ENCODE results near the gene IFIT3. TPM values are rescaled to one million over a fixed set of nuclear protein-coding genes. Genes with fewer than 3 reads are reported as not detected.
"Not testable (repeated sequence)": the region's sequence is repeated elsewhere in the genome, so short reads cannot be mapped to it uniquely, and the experiment has no call there.

IFIT3 gene, protein sequence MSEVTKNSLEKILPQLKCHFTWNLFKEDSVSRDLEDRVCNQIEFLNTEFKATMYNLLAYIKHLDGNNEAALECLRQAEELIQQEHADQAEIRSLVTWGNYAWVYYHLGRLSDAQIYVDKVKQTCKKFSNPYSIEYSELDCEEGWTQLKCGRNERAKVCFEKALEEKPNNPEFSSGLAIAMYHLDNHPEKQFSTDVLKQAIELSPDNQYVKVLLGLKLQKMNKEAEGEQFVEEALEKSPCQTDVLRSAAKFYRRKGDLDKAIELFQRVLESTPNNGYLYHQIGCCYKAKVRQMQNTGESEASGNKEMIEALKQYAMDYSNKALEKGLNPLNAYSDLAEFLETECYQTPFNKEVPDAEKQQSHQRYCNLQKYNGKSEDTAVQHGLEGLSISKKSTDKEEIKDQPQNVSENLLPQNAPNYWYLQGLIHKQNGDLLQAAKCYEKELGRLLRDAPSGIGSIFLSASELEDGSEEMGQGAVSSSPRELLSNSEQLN
- 10 to 100 TPM; 19.2 to 21.1 TPM for total RNA-seq

DNA sequence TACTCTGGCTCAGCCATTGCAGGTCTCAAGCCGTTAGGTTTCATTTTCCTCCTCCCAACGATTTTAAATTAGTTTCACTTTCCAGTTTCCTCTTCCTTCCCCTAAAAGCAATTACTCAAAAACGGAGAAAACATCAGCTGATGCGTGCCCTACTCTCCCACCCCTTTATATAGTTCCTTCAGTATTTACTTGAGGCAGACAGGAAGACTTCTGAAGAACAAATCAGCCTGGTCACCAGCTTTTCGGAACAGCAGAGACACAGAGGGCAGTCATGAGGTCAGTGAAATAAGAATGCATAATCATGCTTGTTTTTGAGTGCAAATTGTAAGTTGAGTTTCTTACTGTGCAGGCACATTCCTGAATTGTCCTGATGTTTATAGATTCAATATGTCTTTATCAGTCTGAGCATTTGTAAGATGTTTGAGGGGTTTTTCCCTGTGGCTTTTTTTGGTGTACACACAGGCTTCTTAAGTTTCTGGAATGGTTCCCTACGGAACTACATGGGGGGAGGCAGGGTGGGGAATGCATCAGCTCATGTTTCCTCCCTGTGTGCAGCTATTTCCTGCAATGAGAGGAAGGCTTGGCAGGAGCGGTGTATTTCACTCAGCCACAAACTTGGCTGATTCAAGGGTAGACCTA is at the start of gene IFIT3:
Gene IFIT3, plus strand, starts transcription at position 195 of the 639 bp plus-strand sequence. Its CDS starts 77 bp downstream, at position 272.
- Mint-ChIP-seq H3K4me1 (peaks cover 52% of the 10 kb centered on the region), H3K4me3 (peak within 1 kb of the TSS; percentile 63), H3K9me3 (ENCODE audit: low read depth) (peaks cover 2% of the 10 kb centered on the region), H3K27ac (peak within 1 kb of the TSS; percentile 72), H3K27me3 (peaks cover 7% of the 10 kb centered on the region), H3K36me3 (ENCODE audit: low read depth) (no peaks in the 10 kb centered on the region)
- intact Hi-C loops (cut with DNase I, micrococcal nuclease): no loop called here
- ChIA-PET CTCF (interaction anchor here (0.9 to 1.0 kb wide), 2 partner anchors 26 to 45 kb away, joined by 3 read pairs; partner anchors contain the start of gene IFIT2), POLR2A (no interaction called here)
- peak; percentile 43 for ATAC-seq
- no peak for DNase-seq

DNA sequence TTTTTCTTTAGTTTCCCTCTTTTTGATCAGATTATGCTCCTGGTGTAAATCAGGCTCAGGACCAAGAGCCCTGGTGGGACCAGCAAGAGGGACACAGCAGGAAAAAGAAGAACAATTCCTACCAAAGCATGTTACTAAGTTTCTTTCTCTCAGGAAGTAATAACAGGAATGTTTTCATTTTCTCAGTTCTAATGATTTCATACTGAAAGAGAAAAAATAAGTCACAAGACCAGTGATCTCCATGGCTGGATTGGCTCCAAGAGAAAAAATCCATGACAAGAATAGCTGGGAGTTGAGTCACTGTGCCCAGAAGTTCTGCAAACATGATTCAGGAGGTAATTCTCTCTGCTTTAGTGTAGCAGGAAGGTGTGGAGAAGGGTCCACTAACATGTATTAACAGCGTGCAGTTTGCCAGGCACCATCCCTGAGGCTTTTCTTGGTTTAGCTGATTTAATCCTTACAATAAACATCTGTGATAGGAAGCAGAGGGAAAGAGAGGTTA is 49.7 kb upstream of the IFIT3 start:
- POLR2A ChIA-PET: no interaction called here

DNA sequence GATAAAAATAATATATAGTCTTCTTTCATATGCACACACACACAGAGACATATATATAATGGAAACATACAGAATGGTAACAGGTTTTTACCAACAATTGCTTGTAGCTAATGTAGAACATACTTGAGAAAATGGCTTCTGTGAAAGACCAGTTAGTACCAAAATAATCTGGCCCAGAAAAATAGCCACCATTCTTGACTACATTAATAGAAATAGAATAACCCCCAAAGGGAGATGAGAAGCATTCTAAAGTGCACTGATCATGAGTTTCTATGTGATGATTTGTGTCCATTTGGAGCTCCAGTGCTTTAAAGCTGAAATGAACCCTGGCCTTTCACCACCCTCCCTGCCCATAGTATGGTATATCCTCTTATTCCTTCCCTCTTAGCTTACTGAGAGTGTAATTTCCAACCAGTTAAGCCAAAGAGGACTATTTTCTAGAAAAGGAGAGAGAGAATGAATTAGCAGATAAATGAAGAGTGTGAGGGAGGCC is 48.9 kb upstream of the IFIT3 start:
- no peak for DNase-seq
- CTCF ChIA-PET: no interaction called here
- no peaks in the 10 kb centered on the region for H3K4me1 Mint-ChIP-seq
- ATAC-seq: no peak
- no peak overlapping the region for H3K27ac Mint-ChIP-seq
- H3K27me3 Mint-ChIP-seq: peaks cover 2% of the 10 kb centered on the region
- H3K9me3 Mint-ChIP-seq (ENCODE audit: low read depth): no peaks in the 10 kb centered on the region
- POLR2A ChIA-PET: no interaction called here
- intact Hi-C loops (cut with DNase I, micrococcal nuclease): no loop called here
- no peaks in the 10 kb centered on the region for H3K36me3 Mint-ChIP-seq (ENCODE audit: low read depth)
- H3K4me3 Mint-ChIP-seq: no peak overlapping the region

More for the DNA sequence above, 49.7 kb upstream of the IFIT3 start:
- intact Hi-C loops (cut with DNase I, micrococcal nuclease): no loop called here
- Mint-ChIP-seq H3K27me3 (peaks cover 2% of the 10 kb centered on the region), H3K27ac (no peak overlapping the region), H3K36me3 (ENCODE audit: low read depth) (no peaks in the 10 kb centered on the region), H3K4me1 (no peaks in the 10 kb centered on the region), H3K4me3 (no peak overlapping the region), H3K9me3 (ENCODE audit: low read depth) (no peaks in the 10 kb centered on the region)
- no peak for ATAC-seq
- DNase-seq: no peak
- CTCF ChIA-PET: no interaction called here

DNA sequence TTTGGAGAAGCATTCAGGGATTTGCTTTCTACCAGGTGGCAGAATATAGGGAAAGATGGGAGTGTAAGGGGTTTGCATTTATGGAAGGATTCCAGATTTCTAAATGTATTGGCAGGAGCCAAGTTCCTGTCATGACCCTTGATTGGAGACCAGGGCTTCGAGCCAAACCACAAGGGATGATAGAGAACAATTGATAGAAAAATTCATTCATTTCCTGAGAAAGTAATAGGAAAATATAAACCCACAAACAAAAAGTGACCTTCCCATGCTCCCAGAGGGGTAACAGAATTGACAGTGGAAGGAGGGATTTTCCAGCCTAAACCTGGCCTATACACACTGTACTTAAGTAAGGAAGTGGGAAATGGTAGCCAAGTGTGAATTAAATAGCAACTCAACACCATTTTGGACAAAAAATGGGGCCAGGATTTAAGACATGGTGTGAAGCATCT is 48.4 kb upstream of the IFIT3 start:
- intact Hi-C loops (cut with DNase I, micrococcal nuclease): no loop called here
- ChIA-PET CTCF (no interaction called here), POLR2A (no interaction called here)
- Mint-ChIP-seq H3K4me3 (no peak overlapping the region), H3K27me3 (peaks cover 2% of the 10 kb centered on the region), H3K36me3 (ENCODE audit: low read depth) (no peaks in the 10 kb centered on the region), H3K27ac (no peak overlapping the region), H3K4me1 (no peaks in the 10 kb centered on the region), H3K9me3 (ENCODE audit: low read depth) (no peaks in the 10 kb centered on the region)
- ATAC-seq: no peak
- no peak for DNase-seq

DNA sequence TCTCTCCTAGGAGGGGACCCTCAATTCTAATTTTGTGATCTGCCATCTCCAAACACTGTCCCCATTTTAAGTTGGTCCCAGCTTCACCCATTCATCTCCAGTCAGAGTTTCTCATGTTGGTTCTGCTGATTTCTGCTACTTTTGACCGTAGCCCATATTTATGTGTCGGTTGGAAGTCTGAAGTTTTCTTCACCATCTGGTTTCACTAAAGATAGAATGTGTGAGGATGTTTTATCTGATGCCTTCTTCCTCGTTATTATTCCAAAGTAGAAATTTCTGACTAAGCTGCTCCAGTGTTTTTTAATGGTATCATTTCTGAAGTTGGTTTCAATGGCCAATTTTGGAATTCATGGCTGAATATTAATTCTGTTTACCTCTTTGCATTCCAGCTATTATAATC is 47.3 kb upstream of the IFIT3 start:
- no peaks in the 10 kb centered on the region for H3K4me1 Mint-ChIP-seq
- ChIA-PET CTCF (no interaction called here), POLR2A (no interaction called here)
- no peaks in the 10 kb centered on the region for H3K36me3 Mint-ChIP-seq (ENCODE audit: low read depth)
- intact Hi-C loops (cut with DNase I, micrococcal nuclease): no loop called here
- ATAC-seq: no peak
- H3K27ac Mint-ChIP-seq: no peak overlapping the region
- peaks cover 2% of the 10 kb centered on the region for H3K27me3 Mint-ChIP-seq
- H3K9me3 Mint-ChIP-seq (ENCODE audit: low read depth): no peaks in the 10 kb centered on the region
- no peak for DNase-seq
- no peak overlapping the region for H3K4me3 Mint-ChIP-seq

DNA sequence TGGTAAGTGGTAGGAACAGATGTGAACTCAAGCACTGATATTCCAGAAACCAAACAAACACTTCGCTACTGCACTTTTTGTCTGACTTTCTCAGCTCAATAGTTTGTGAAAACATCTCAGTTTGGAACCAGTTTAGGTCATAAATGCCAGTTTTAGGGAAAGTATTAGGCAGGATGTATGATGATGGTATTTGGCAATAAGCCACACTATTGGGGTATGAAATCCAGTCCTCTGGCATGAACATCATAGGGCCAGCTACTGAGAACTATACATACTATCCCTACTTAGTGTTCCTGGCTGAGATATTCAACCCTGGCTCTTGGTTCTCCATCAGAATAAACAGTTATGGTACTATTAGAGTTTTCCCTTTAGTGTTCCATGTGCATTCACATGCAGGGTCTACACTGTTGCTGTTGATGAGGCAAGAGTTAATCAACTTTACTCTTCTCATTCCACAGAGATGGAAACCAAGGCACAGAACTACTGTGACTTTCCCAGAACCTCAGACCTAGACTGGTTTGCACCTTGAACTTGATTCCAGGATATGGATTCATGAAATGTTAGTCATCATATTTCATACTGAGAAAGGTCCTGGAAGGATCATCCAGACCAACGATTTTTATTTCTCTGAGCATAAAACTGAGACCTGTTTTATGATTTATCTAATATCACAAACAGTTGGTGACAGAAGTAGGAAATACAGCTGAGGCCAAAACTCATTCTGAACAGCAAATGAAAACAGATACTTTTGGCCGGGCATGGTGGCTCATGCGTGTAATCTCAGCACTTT is 46.0 kb upstream of the IFIT3 start:
- intact Hi-C loops (cut with DNase I, micrococcal nuclease): no loop called here
- no peaks in the 10 kb centered on the region for H3K9me3 Mint-ChIP-seq (ENCODE audit: low read depth)
- ChIA-PET POLR2A (no interaction called here), CTCF (no interaction called here)
- no peaks in the 10 kb centered on the region for H3K4me1 Mint-ChIP-seq
- H3K36me3 Mint-ChIP-seq (ENCODE audit: low read depth): no peaks in the 10 kb centered on the region
- H3K27ac Mint-ChIP-seq: no peak overlapping the region
- peaks cover 2% of the 10 kb centered on the region for H3K27me3 Mint-ChIP-seq
- DNase-seq: no peak
- ATAC-seq: no peak
- H3K4me3 Mint-ChIP-seq: no peak overlapping the region

DNA sequence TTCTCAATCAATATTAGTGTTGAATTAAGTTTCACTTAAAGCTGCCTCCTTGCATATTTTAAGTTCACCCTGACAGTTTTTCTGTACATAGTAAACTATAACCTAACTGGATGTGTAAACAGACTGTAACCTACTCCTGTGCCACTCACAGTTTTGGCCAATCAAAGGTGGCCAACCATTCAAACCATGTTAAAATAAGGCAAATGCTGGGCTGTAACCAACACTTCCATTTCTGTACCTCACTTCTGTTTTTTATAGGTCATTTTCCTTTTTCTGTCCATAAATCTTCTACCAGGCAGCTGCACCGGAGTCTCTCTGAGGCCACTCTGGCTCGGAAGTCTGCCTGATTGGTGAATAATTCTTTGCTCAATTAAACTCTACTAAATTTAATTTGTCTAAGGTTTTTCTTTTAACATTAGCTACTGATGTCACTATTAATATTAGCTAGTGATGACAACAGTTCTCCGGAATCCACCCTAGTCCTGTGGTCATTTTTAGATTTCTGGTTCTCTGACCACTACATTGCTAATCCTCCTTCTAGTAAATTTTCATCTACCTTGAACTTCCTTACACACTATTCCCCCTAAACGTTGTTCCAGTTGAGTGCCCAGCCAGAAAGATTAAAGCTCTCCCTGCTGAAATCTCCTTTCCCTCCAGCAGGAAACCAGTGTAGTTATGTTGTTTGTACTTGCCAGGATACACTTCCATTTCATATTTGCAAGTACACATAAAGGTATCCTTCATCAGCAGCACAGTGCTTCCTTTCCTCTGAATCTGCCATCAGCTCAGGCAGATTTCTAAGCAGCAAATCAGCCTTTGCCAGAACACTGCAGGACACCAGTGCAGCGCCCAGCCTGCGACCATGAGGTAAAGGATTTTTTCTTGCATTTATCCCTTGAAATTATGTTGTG is 44.5 kb upstream of the IFIT3 start:
- Mint-ChIP-seq H3K36me3 (ENCODE audit: low read depth) (no peaks in the 10 kb centered on the region), H3K9me3 (ENCODE audit: low read depth) (no peaks in the 10 kb centered on the region), H3K4me1 (no peaks in the 10 kb centered on the region), H3K27me3 (no peaks in the 10 kb centered on the region), H3K4me3 (no peak overlapping the region), H3K27ac (no peak overlapping the region)
- ATAC-seq: no peak
- intact Hi-C loops (cut with DNase I, micrococcal nuclease): no loop called here
- POLR2A ChIA-PET: interaction anchor here (0.6 kb wide), 1 partner anchor 463 kb away, joined by 3 read pairs; no protein-coding TSS in a partner anchor
- CTCF ChIA-PET: interaction anchor here (0.7 to 1.2 kb wide), 3 partner anchors 45 to 1884 kb away, joined by 3 read pairs; partner anchors contain the start of gene IFIT3
- no peak for DNase-seq

DNA sequence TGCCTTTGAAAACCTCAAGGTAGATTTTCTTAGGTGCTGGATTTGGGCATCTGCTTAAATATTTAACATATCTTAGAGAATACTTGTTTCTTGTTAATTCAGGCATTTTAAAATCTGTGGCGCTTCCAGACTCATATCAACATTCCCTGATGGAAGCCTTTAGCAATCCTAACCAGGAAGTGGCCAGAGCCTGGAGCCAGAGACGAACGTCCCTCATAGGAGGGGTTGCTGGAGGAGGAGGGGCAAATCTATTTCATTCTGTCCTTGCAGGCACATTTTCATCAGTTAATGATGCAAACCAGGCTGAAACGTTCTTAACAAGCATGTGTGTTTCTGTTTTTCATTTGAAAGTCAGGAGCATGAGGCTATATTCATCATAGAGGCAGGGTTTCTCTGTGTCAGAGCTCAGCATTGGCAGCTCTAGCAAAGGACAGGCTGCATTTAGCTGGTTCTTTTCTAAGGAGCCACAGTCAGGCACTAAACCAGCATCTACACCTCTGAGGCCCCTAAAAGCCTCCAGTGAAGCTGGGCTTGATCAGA is 43.8 kb upstream of the IFIT3 start:
- ATAC-seq (no peak), DNase-seq (no peak)
- H3K4me1 Mint-ChIP-seq: no peaks in the 10 kb centered on the region
- no peaks in the 10 kb centered on the region for H3K27me3 Mint-ChIP-seq
- ChIA-PET CTCF (interaction anchor here (1.2 kb wide), 2 partner anchors 40 to 44 kb away, joined by 3 read pairs; partner anchors contain the start of gene IFIT3), POLR2A (interaction anchor here (0.6 kb wide), 1 partner anchor 462 kb away, joined by 3 read pairs; no protein-coding TSS in a partner anchor)
- intact Hi-C loops (cut with DNase I, micrococcal nuclease): no loop called here
- H3K9me3 Mint-ChIP-seq (ENCODE audit: low read depth): no peaks in the 10 kb centered on the region
- H3K27ac Mint-ChIP-seq: no peak overlapping the region
- H3K36me3 Mint-ChIP-seq (ENCODE audit: low read depth): no peaks in the 10 kb centered on the region
- no peak overlapping the region for H3K4me3 Mint-ChIP-seq

DNA sequence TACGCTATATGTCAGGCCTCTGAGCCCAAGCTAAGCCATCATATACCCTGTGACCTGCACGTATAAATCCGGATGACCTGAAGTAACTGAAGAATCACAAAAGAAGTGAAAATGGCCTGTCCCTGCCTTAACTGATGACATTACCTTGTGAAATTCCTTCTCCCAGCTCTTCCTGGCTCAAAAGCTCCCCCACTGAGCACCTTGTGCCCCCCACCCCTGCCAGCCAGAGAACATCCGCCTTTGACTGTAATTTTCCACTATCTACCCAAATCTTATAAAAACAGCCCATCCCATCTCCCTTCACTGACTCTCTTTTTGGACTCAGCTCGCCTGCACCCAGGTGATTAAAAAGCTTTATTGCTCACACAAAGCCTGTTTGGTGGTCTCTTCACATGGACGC is 43.1 kb upstream of the IFIT3 start:
- DNase-seq; H3K27me3 Mint-ChIP-seq; H3K36me3 Mint-ChIP-seq (ENCODE audit: low read depth); H3K27ac Mint-ChIP-seq; H3K9me3 Mint-ChIP-seq (ENCODE audit: low read depth); H3K4me3 Mint-ChIP-seq; ATAC-seq; POLR2A ChIA-PET; intact Hi-C loops (cut with DNase I, micrococcal nuclease); H3K4me1 Mint-ChIP-seq: not testable (repeated sequence)
- CTCF ChIA-PET: interaction anchor here (1.2 kb wide), 1 partner anchor 39 kb away, joined by 3 read pairs; no protein-coding TSS in a partner anchor

DNA sequence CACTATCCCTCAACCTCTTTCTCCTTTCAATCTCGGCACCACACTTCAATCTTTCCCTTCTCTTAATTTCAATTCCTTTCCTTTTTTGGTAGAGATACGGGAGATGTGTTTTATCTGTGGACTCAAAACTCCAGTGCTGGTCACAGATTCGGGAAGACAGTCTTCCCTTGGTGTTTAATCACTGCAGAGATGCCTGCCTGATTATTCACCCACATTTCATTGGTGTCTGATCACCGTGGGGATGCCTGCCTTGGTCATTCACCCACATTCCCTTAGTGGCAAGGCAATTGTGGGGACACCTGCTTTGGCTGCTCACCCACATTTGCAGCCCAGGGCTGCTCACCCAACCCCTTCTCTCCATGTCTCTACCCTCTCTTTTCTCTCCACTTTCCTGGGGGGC is 42.5 kb upstream of the IFIT3 start:
- H3K4me1 Mint-ChIP-seq; ATAC-seq; intact Hi-C loops (cut with DNase I, micrococcal nuclease); DNase-seq; H3K27me3 Mint-ChIP-seq; H3K4me3 Mint-ChIP-seq; CTCF ChIA-PET; POLR2A ChIA-PET; H3K9me3 Mint-ChIP-seq (ENCODE audit: low read depth); H3K27ac Mint-ChIP-seq; H3K36me3 Mint-ChIP-seq (ENCODE audit: low read depth): not testable (repeated sequence)

All from activated CD4-positive, alpha-beta T cell treated with anti-CD3 and anti-CD28 coated beads for 36 hours (primary cell).